HG03521 (cell line): ENCODE results near the gene ELFN1.

ENCODE experiments used
- ATAC-seq: cut with Tn5 transposase; IDR thresholded peaks from one replicate; pipeline ENCODE4 v1.9.1; 2021; ENCODE audit warnings: mild to moderate bottlenecking, moderate library complexity; ENCODE audit not compliant: unreplicated experiment

Gene ELFN1

GRCh38 chr7:1693419-1693990 is 23.4 kb downstream of the ELFN1 start:
- no peak for ATAC-seq

- no peak for ATAC-seq
These were observed 24.0 kb downstream of the ELFN1 start for GRCh38 chr7:1693991-1694524.

- no peak for ATAC-seq
These were observed 24.8 kb downstream of the ELFN1 start for GRCh38 chr7:1694611-1695511.

GRCh38 chr7:1695800-1696454 is 25.9 kb downstream of the ELFN1 start:
- no peak for ATAC-seq

GRCh38 chr7:1696671-1697498 is 26.8 kb downstream of the ELFN1 start:
- no peak for ATAC-seq

- no peak for ATAC-seq
These were observed 27.5 kb downstream of the ELFN1 start for GRCh38 chr7:1697499-1698125.

- ATAC-seq, result no peak
These were observed 28.1 kb downstream of the ELFN1 start for GRCh38 chr7:1698201-1698600.

GRCh38 chr7:1698951-1699350 is 28.9 kb downstream of the ELFN1 start:
- ATAC-seq, result no peak

- no peak for ATAC-seq
These were observed 30.0 kb downstream of the ELFN1 start for GRCh38 chr7:1700086-1700485.

- no peak for ATAC-seq
These were observed 30.7 kb downstream of the ELFN1 start for GRCh38 chr7:1700536-1701333.

GRCh38 chr7:1702652-1703051 is 32.6 kb downstream of the ELFN1 start:
- ATAC-seq, result no peak

GRCh38 chr7:1703441-1703840 is 33.4 kb downstream of the ELFN1 start:
- ATAC-seq, result no peak

- no peak for ATAC-seq
These were observed 34.1 kb downstream of the ELFN1 start for GRCh38 chr7:1703871-1704810.

- no peak for ATAC-seq
These were observed 35.0 kb downstream of the ELFN1 start for GRCh38 chr7:1704811-1705738.

GRCh38 chr7:1705856-1706255 is 35.8 kb downstream of the ELFN1 start:
- no peak for ATAC-seq

- ATAC-seq, result no peak
These were observed 36.3 kb downstream of the ELFN1 start for GRCh38 chr7:1706381-1706720.
